Small intestine (tissue), 16 donors: ENCODE results near the gene OR14A2. TPM values are rescaled to one million over a fixed set of nuclear protein-coding genes. Genes with fewer than 3 reads are reported as not detected.
"Not testable (repeated sequence)": the region's sequence is repeated elsewhere in the genome, so short reads cannot be mapped to it uniquely, and the experiment has no call there.

ENCODE experiments used
- DNase-seq, 2 donors: peaks; one replicate each; pipeline versions ENCODE4 v3.0.0 to v3.0.0-alpha.2; 2013
- FAIRE-seq: peaks from 2 replicates; lab custom pipeline; 2012; peaks lifted over from hg19 to GRCh38; lab: Jason Lieb, UNC
- H3K27ac ChIP-seq, 3 donors: one replicate each; pipeline ENCODE4 v1.5.1; 2013; ENCODE audit warnings: low read length in 2 of 3, mild to moderate bottlenecking in 2 of 3, control low read depth in 1 of 3, inconsistent platforms in 1 of 3, low read depth in 1 of 3, moderate library complexity in 1 of 3
- H3K27me3 ChIP-seq, 3 donors: one replicate each; pipeline ENCODE4 v1.6.1; 2013; ENCODE audit warnings: low read length in 3 of 3, inconsistent platforms in 1 of 3; ENCODE audit not compliant: control insufficient read depth in 3 of 3, insufficient read depth in 3 of 3
- H3K36me3 ChIP-seq, 3 donors: one replicate each; pipeline ENCODE4 v1.6.1; 2013; ENCODE audit warnings: low read length in 3 of 3, inconsistent platforms in 1 of 3, low read depth in 1 of 3, mild to moderate bottlenecking in 1 of 3, moderate library complexity in 1 of 3; ENCODE audit not compliant: control insufficient read depth in 3 of 3, insufficient read depth in 2 of 3
- H3K4me1 ChIP-seq, 3 donors: one replicate each; pipeline ENCODE4 v1.6.1; 2013; ENCODE audit warnings: low read length in 2 of 3, inconsistent platforms in 1 of 3, low read depth in 1 of 3, mild to moderate bottlenecking in 1 of 3, moderate library complexity in 1 of 3; ENCODE audit not compliant: control insufficient read depth in 3 of 3, insufficient read depth in 2 of 3
- H3K4me3 ChIP-seq, 3 donors: one replicate each; pipeline ENCODE4 v1.5.1; 2013; ENCODE audit warnings: low read length in 3 of 3, control low read depth in 1 of 3, inconsistent platforms in 1 of 3, low read depth in 1 of 3, mild to moderate bottlenecking in 1 of 3, moderate library complexity in 1 of 3
- H3K9me3 ChIP-seq, 2 donors: one replicate each; pipeline ENCODE4 v1.6.1; 2013; ENCODE audit warnings: low read depth in 1 of 2, low read length in 1 of 2; ENCODE audit not compliant: control insufficient read depth in 2 of 2, insufficient read depth in 1 of 2
- WGBS, 3 donors: extraction: QIAGEN DNeasy Blood & Tissue Kit; methylation state at CpG; one replicate each; pipeline ENCODE4 v1.1.7; 2013; 5-methylcytosine and 5-hydroxymethylcytosine counted together
- long read RNA-seq, 10 donors: transcript quantifications; one replicate each; lab custom pipeline, GENCODE V29; 2026
- polyA plus RNA-seq, 4 donors: library from polyadenylated mRNA; stranded (reverse) in 3 of 4; unstranded in 1 of 4; fragments of 200-250 nt in 3 of 4; fragments of 120-200 nt in 1 of 4; gene quantifications; one replicate each; pipeline versions ENCODE4 v1.2.1 to v1.2.3, GENCODE V29; 2013
- donor health status: healthy with polysubstance abuse.
- donor health status: control.
- donor health status: control.
- donor health status: Bipolar disorder and iron deficiency.
- donor health status: healthy.

The OR14A2 gene
- not detected for polyA plus RNA-seq
- long read RNA-seq, donor 1 = 0 reads
- long read RNA-seq, donor 2 = 0 reads
- long read RNA-seq, donor 3 = 0 reads
- long read RNA-seq, donor 4 = 0 reads
- long read RNA-seq, donor 5 = 0 reads
- long read RNA-seq, donor 6 = 0 reads
- long read RNA-seq, donor 7 = 0 reads
- long read RNA-seq, donor 8 = 0 reads
- long read RNA-seq, donor 9 = 0 reads
- long read RNA-seq, donor 10 = 0 reads

- DNase-seq (no peak), FAIRE-seq (no peak)
- H3K4me3 ChIP-seq = no peak within 1 kb of the TSS
- H3K4me1 ChIP-seq = no peaks in the 10 kb centered on the region
- no peaks in the 10 kb centered on the region for H3K36me3 ChIP-seq
- H3K27me3 ChIP-seq = no peaks in the 10 kb centered on the region
- peaks cover 0 to 15% of the 10 kb centered on the region in 2 donors for H3K9me3 ChIP-seq
- 86 to 95% (median 89%) methylated on average over 2 of the region's 2 CpGs for WGBS, 3 donors
- no peak within 1 kb of the TSS for H3K27ac ChIP-seq
Observed at GRCh38 chr1:247748041-247748440, at the start of gene OR14A2. OR14A2 (minus strand) TSS chr1:247748141.

DNA sequence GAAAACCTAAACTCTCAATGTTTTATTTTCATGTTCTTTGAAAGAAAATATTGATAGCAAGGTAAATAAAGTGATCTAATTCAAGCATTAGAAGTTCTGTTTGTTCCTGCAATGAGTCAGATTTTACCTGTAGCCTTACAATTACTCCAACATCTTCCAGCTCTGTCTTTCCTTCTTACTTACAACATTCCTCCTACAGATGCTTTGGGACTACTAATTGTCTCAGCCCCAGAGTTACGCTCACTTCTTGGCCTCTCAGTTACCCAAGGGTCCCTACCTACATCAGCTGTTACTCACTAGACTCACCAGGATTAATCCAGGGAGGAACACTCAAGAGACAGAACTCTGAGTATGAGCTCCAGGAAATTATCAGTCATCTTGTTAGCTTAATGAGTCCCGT is 49.6 kb upstream of the OR14A2 start:
- H3K4me3 ChIP-seq = no peak overlapping the region
- no peak for FAIRE-seq
- H3K27ac ChIP-seq = no peak overlapping the region
- H3K27me3 ChIP-seq = no peaks in the 10 kb centered on the region
- DNase-seq = no peak
- WGBS, 3 donors = 7 to 58% (median 24%) methylated on average over 2 of the region's 2 CpGs
- no peaks in the 10 kb centered on the region for H3K4me1 ChIP-seq
- no peaks in the 10 kb centered on the region for H3K36me3 ChIP-seq
- peaks cover 0 to 6% of the 10 kb centered on the region in 2 donors for H3K9me3 ChIP-seq

DNA sequence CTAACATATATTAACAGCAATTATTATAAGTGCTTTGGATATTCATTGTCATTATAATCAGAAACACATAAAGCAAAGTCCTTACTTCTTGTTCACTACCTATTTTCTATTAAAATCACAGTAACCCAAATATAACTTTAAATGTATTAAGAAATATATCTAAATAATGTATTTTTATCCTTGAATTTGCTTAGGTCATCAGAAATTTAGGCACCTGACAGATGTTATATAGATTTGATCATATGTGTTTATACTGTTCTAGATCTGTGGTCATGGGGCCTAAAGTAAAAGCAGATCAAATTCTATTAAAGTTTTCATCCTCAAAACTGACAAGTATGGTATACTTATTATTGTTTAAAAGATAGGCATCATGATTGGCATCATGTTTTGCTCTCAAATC is 21.7 kb upstream of the OR14A2 start:
- H3K4me3 ChIP-seq = no peak overlapping the region
- FAIRE-seq = no peak
- no peaks in the 10 kb centered on the region for H3K4me1 ChIP-seq
- H3K27ac ChIP-seq = no peak overlapping the region
- H3K36me3 ChIP-seq = no peaks in the 10 kb centered on the region
- H3K9me3 ChIP-seq = peaks cover 0 to 6% of the 10 kb centered on the region in 2 donors
- no peaks in the 10 kb centered on the region for H3K27me3 ChIP-seq
- DNase-seq = no peak

GRCh38 chr1:247760456-247760855 is 12.5 kb upstream of the OR14A2 start, which contains the start of gene OR1C1:
OR1C1 (minus strand) TSS chr1:247760556; CDS start chr1:247758406, 2,150 bp downstream.
- FAIRE-seq (no peak), DNase-seq (no peak)
- H3K4me1 ChIP-seq = no peaks in the 10 kb centered on the region
- WGBS, 3 donors = 90 to 96% (median 94%) methylated on average over 3 of the region's 3 CpGs
- H3K36me3 ChIP-seq = no peaks in the 10 kb centered on the region
- H3K9me3 ChIP-seq = peaks cover 0 to 3% of the 10 kb centered on the region in 2 donors
- H3K27me3 ChIP-seq = no peaks in the 10 kb centered on the region
- H3K27ac ChIP-seq = no peak within 1 kb of the TSS
- H3K4me3 ChIP-seq = no peak within 1 kb of the TSS

DNA sequence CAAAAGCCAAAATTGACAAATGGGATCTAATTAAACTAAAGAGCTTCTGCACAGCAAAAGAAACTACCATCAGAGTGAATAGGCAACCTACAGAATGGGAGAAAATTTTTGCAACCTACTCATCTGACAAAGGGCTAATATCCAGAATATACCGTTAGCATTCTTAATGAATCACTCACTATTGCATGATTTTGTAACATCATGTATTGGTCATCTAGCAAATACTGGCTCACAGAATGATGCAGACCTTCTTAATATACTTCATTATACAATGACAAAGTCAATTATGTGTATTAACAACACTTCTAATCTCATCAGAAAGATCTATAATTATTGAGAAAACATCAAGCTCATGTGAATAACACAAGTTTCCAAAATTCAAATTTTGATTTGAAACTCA is 6.4 kb upstream of the OR14A2 start:
- H3K4me3 ChIP-seq, H3K27ac ChIP-seq, DNase-seq, H3K36me3 ChIP-seq, FAIRE-seq, H3K27me3 ChIP-seq, H3K4me1 ChIP-seq: not testable (repeated sequence)
- H3K9me3 ChIP-seq = peaks cover 0 to 16% of the 10 kb centered on the region in 2 donors
- WGBS, 3 donors = 81 to 94% (median 82%) methylated on average over 1 of the region's 1 CpG

DNA sequence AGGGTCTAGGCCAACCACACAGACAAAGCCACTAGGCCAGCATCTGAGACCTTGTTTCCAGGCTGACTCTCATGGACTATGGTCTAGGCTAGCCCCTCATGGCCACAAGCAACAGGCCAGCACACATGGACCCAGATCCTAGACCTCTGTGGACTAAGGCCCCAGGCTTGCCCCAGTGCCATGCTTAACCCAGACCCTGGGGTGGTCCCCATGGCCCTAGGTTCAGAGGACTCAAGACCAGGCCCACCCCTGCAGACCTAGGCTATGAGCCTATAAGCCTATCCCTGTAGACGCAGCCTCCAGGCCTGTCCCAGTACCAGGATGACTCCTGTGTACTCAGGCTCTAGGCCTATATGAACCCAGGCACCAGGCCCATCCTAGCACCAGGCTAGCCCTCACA is 1.9 kb upstream of the OR14A2 start:
- DNase-seq (no peak), FAIRE-seq (no peak)
- H3K27ac ChIP-seq = no peak overlapping the region
- H3K4me3 ChIP-seq = no peak overlapping the region
- no peaks in the 10 kb centered on the region for H3K27me3 ChIP-seq
- no peaks in the 10 kb centered on the region for H3K4me1 ChIP-seq
- H3K36me3 ChIP-seq = no peaks in the 10 kb centered on the region
- 85 to 100% (median 94%) methylated on average over 1 of the region's 1 CpG for WGBS, 3 donors
- peaks cover 0 to 13% of the 10 kb centered on the region in 2 donors for H3K9me3 ChIP-seq

GRCh38 chr1:247747616-247748015 is 325 bp downstream of the OR14A2 start:
- no peaks in the 10 kb centered on the region for H3K27me3 ChIP-seq
- 86 to 93% (median 87%) methylated on average over 7 of the region's 7 CpGs for WGBS, 3 donors
- H3K36me3 ChIP-seq = no peaks in the 10 kb centered on the region
- no peak overlapping the region for H3K4me3 ChIP-seq
- no peak for DNase-seq
- FAIRE-seq = no peak
- H3K9me3 ChIP-seq = peaks cover 0 to 16% of the 10 kb centered on the region in 2 donors
- no peaks in the 10 kb centered on the region for H3K4me1 ChIP-seq
- H3K27ac ChIP-seq = no peak overlapping the region

DNA sequence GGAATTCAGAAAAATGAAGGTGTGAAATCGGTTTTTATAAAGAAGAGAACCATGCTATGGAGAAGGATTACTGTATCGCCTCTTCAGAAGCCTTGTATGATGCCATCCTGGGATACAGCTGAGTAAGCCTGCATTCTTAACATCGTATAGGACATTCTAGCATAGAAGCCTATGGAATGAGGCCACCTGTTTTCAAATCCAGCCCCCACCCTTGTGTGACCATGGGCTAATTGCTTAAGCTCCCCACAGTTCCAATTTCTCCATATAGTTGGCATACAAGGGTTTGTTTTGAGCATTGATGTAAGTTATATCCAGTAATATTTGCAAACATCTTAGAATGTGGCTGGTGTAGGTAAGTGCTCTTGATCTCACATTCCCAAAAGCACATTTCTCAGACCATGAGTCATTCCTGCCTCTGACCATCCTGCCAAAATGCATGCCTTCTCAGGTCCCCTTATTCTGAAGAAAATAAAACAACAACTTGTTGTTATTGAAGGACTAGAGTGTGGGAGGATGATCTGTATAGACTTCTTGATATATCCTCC is 1.5 kb downstream of the OR14A2 start:
- DNase-seq = no peak
- no peaks in the 10 kb centered on the region for H3K27me3 ChIP-seq
- H3K4me1 ChIP-seq = no peaks in the 10 kb centered on the region
- no peak overlapping the region for H3K27ac ChIP-seq
- no peak overlapping the region for H3K4me3 ChIP-seq
- FAIRE-seq = no peak
- peaks cover 0 to 16% of the 10 kb centered on the region in 2 donors for H3K9me3 ChIP-seq
- 74 to 84% (median 75%) methylated on average over 3 of the region's 3 CpGs for WGBS, 3 donors
- no peaks in the 10 kb centered on the region for H3K36me3 ChIP-seq
